ENCODE results near the gene PTPRD.
"Not testable (repeated sequence)": the region's sequence is repeated elsewhere in the genome, so short reads cannot be mapped to it uniquely, and the experiment has no call there.

The PTPRD gene

GRCh38 chr9:9389904-9390303 lies 1222.9 kb downstream of the PTPRD start:
- in situ Hi-C loops (cut with MboI; ENCODE audit: low sequenced_read_pairs) = no loop called here

GRCh38 chr9:9387511-9388115 lies 1225.2 kb downstream of the PTPRD start:
- in situ Hi-C loops (cut with MboI; ENCODE audit: low sequenced_read_pairs) = no loop called here

GRCh38 chr9:9362332-9362731 lies 1250.5 kb downstream of the PTPRD start:
- in situ Hi-C loops (cut with MboI; ENCODE audit: low sequenced_read_pairs) = no loop called here

GRCh38 chr9:9352877-9353481 lies 1259.8 kb downstream of the PTPRD start:
- in situ Hi-C loops (cut with MboI; ENCODE audit: low sequenced_read_pairs) = no loop called here

GRCh38 chr9:9341203-9341602 lies 1271.6 kb downstream of the PTPRD start:
- in situ Hi-C loops (cut with MboI; ENCODE audit: low sequenced_read_pairs) = no loop called here

- in situ Hi-C loops (cut with MboI; ENCODE audit: low sequenced_read_pairs) = no loop called here
Measured at GRCh38 chr9:9337129-9337528, 1275.7 kb downstream of the PTPRD start.

GRCh38 chr9:9326749-9327148 lies 1286.1 kb downstream of the PTPRD start:
- in situ Hi-C loops (cut with MboI; ENCODE audit: low sequenced_read_pairs) = no loop called here

GRCh38 chr9:9319007-9319406 lies 1293.8 kb downstream of the PTPRD start:
- in situ Hi-C loops (cut with MboI; ENCODE audit: low sequenced_read_pairs) = no loop called here

GRCh38 chr9:9310743-9311142 lies 1302.1 kb downstream of the PTPRD start:
- in situ Hi-C loops (cut with MboI; ENCODE audit: low sequenced_read_pairs) = not testable (repeated sequence)

GRCh38 chr9:9305600-9305999 lies 1307.2 kb downstream of the PTPRD start:
- in situ Hi-C loops (cut with MboI; ENCODE audit: low sequenced_read_pairs) = no loop called here

GRCh38 chr9:9299134-9299533 lies 1313.7 kb downstream of the PTPRD start:
- in situ Hi-C loops (cut with MboI; ENCODE audit: low sequenced_read_pairs) = no loop called here

- in situ Hi-C loops (cut with MboI; ENCODE audit: low sequenced_read_pairs) = no loop called here
Measured at GRCh38 chr9:9286001-9286400, 1326.8 kb downstream of the PTPRD start.

GRCh38 chr9:9284201-9284600 lies 1328.6 kb downstream of the PTPRD start:
- in situ Hi-C loops (cut with MboI; ENCODE audit: low sequenced_read_pairs) = no loop called here

- in situ Hi-C loops (cut with MboI; ENCODE audit: low sequenced_read_pairs) = no loop called here
Measured at GRCh38 chr9:9283159-9283986, 1329.4 kb downstream of the PTPRD start.

GRCh38 chr9:9275601-9276000 lies 1337.2 kb downstream of the PTPRD start:
- in situ Hi-C loops (cut with MboI; ENCODE audit: low sequenced_read_pairs) = no loop called here

GRCh38 chr9:9257999-9258498 lies 1354.8 kb downstream of the PTPRD start:
- in situ Hi-C loops (cut with MboI; ENCODE audit: low sequenced_read_pairs) = no loop called here

- in situ Hi-C loops (cut with MboI; ENCODE audit: low sequenced_read_pairs) = no loop called here
Measured at GRCh38 chr9:9246726-9247125, 1366.1 kb downstream of the PTPRD start.

- in situ Hi-C loops (cut with MboI; ENCODE audit: low sequenced_read_pairs) = no loop called here
Measured at GRCh38 chr9:9231946-9232345, 1380.9 kb downstream of the PTPRD start.

GRCh38 chr9:9229269-9229668 lies 1383.5 kb downstream of the PTPRD start:
- in situ Hi-C loops (cut with MboI; ENCODE audit: low sequenced_read_pairs) = no loop called here

GRCh38 chr9:9223175-9223574 lies 1389.6 kb downstream of the PTPRD start:
- in situ Hi-C loops (cut with MboI; ENCODE audit: low sequenced_read_pairs) = no loop called here

- in situ Hi-C loops (cut with MboI; ENCODE audit: low sequenced_read_pairs) = no loop called here
Measured at GRCh38 chr9:9222730-9223129, 1390.1 kb downstream of the PTPRD start.

GRCh38 chr9:9216934-9217333 lies 1395.9 kb downstream of the PTPRD start:
- in situ Hi-C loops (cut with MboI; ENCODE audit: low sequenced_read_pairs) = no loop called here

All from HL-60/S4 treated with phorbol 12-myristate 13-acetate at 8.2 ng/mL for 4 days and 3 days (cell line).